Muscle layer of duodenum (tissue), 2 donors: Measurements from ENCODE around the gene PCED1A.

Experiments
- H3K27ac ChIP-seq: one replicate; pipeline ENCODE4 v1.7.0; 2013; ENCODE audit warnings: mild to moderate bottlenecking, low read length
- H3K27me3 ChIP-seq: one replicate; pipeline ENCODE4 v1.7.0; 2013; ENCODE audit warnings: low read depth, mild to moderate bottlenecking, control low read depth, low read length
- H3K36me3 ChIP-seq, 2 donors: one replicate each; pipeline ENCODE4 v1.7.0; 2013; ENCODE audit warnings: low read length in 2 of 2, control low read depth in 1 of 2, mild to moderate bottlenecking in 1 of 2; ENCODE audit not compliant: insufficient read depth in 2 of 2, control insufficient read depth in 1 of 2
- H3K4me1 ChIP-seq, 2 donors: one replicate each; pipeline ENCODE4 v1.7.0; 2013; ENCODE audit warnings: low read length in 2 of 2, mild to moderate bottlenecking in 2 of 2, control low read depth in 1 of 2, moderate library complexity in 1 of 2; ENCODE audit not compliant: insufficient read depth in 2 of 2, control insufficient read depth in 1 of 2
- H3K4me3 ChIP-seq, 2 donors: one replicate each; pipeline ENCODE4 v1.7.0; 2013; ENCODE audit warnings: low read length in 2 of 2, low read depth in 1 of 2, mild to moderate bottlenecking in 1 of 2
- H3K9me3 ChIP-seq, 2 donors: one replicate each; pipeline ENCODE4 v1.7.0; 2013; ENCODE audit warnings: low read length in 2 of 2, control low read depth in 1 of 2, mild to moderate bottlenecking in 1 of 2; ENCODE audit not compliant: control insufficient read depth in 1 of 2
- donor health status: healthy.

The PCED1A gene

GRCh38 chr20:2820896-2821869 lies 19.3 kb downstream of the PCED1A start:
- Histone ChIP-seq H3K4me1 (peaks cover 0 to 4% of the 10 kb centered on the region in 2 donors), H3K27me3 (peaks cover 14% of the 10 kb centered on the region), H3K36me3 (no peaks in the 10 kb centered on the region), H3K27ac (no peak overlapping the region), H3K9me3 (no peaks in the 10 kb centered on the region), H3K4me3 (no peak overlapping the region)

GRCh38 chr20:2820084-2820895 lies 20.2 kb downstream of the PCED1A start:
- Histone ChIP-seq H3K27me3 (peaks cover 14% of the 10 kb centered on the region), H3K4me1 (peaks cover 0 to 4% of the 10 kb centered on the region in 2 donors), H3K27ac (no peak overlapping the region), H3K4me3 (no peak overlapping the region), H3K36me3 (no peaks in the 10 kb centered on the region), H3K9me3 (no peaks in the 10 kb centered on the region)

GRCh38 chr20:2817891-2818595 lies 22.4 kb downstream of the PCED1A start:
- no peak overlapping the region for H3K27ac ChIP-seq

GRCh38 chr20:2817341-2817726 lies 23.1 kb downstream of the PCED1A start:
- Histone ChIP-seq H3K9me3 (no peaks in the 10 kb centered on the region), H3K36me3 (no peaks in the 10 kb centered on the region), H3K4me3 (no peak overlapping the region), H3K27me3 (peaks cover 14% of the 10 kb centered on the region), H3K27ac (no peak overlapping the region), H3K4me1 (peaks cover 0 to 4% of the 10 kb centered on the region in 2 donors)

More at GRCh38 chr20:2817891-2818595, 22.4 kb downstream of the PCED1A start:
- Histone ChIP-seq H3K4me3 (no peak overlapping the region), H3K9me3 (no peaks in the 10 kb centered on the region), H3K27me3 (peaks cover 14% of the 10 kb centered on the region), H3K4me1 (peaks cover 0 to 4% of the 10 kb centered on the region in 2 donors), H3K36me3 (no peaks in the 10 kb centered on the region)

GRCh38 chr20:2816583-2817340 lies 23.7 kb downstream of the PCED1A start:
- Histone ChIP-seq H3K27ac (no peak overlapping the region), H3K4me1 (peaks cover 0 to 4% of the 10 kb centered on the region in 2 donors), H3K27me3 (peaks cover 14% of the 10 kb centered on the region), H3K36me3 (no peaks in the 10 kb centered on the region), H3K4me3 (no peak overlapping the region), H3K9me3 (peaks cover 0 to 5% of the 10 kb centered on the region in 2 donors)

GRCh38 chr20:2816030-2816582 lies 24.3 kb downstream of the PCED1A start, which contains the start of gene TMEM239:
Gene TMEM239 (plus strand): TSS chr20:2816364. CDS start chr20:2816555, 191 bp downstream.
- no peaks in the 10 kb centered on the region for H3K36me3 ChIP-seq
- peaks cover 14% of the 10 kb centered on the region for H3K27me3 ChIP-seq
- H3K27ac ChIP-seq, result no peak within 1 kb of the TSS
- H3K4me3 ChIP-seq, result no peak within 1 kb of the TSS
- H3K4me1 ChIP-seq, result peaks cover 0 to 2% of the 10 kb centered on the region in 2 donors
- peaks cover 0 to 6% of the 10 kb centered on the region in 2 donors for H3K9me3 ChIP-seq

GRCh38 chr20:2815242-2815900 lies 25.1 kb downstream of the PCED1A start:
- no peak overlapping the region for H3K27ac ChIP-seq
- H3K9me3 ChIP-seq, result peaks cover 0 to 6% of the 10 kb centered on the region in 2 donors
- no peaks in the 10 kb centered on the region for H3K4me1 ChIP-seq
- no peak overlapping the region for H3K4me3 ChIP-seq
- H3K27me3 ChIP-seq, result peaks cover 10% of the 10 kb centered on the region
- no peaks in the 10 kb centered on the region for H3K36me3 ChIP-seq

- Histone ChIP-seq H3K4me3 (no peak within 1 kb of the TSS), H3K4me1 (no peaks in the 10 kb centered on the region), H3K27me3 (peaks cover 5% of the 10 kb centered on the region), H3K9me3 (peaks cover 0 to 6% of the 10 kb centered on the region in 2 donors), H3K27ac (no peak within 1 kb of the TSS), H3K36me3 (no peaks in the 10 kb centered on the region)
These were observed 25.8 kb downstream of the PCED1A start, which contains the start of gene C20orf141 for GRCh38 chr20:2814587-2815051. Gene C20orf141 (plus strand): TSS chr20:2814987. CDS start chr20:2815185, 198 bp downstream.

GRCh38 chr20:2814076-2814475 lies 26.4 kb downstream of the PCED1A start:
- peaks cover 3% of the 10 kb centered on the region for H3K27me3 ChIP-seq
- no peak overlapping the region for H3K27ac ChIP-seq

More at GRCh38 chr20:2814076-2814475, 26.4 kb downstream of the PCED1A start:
- peaks cover 0 to 6% of the 10 kb centered on the region in 2 donors for H3K9me3 ChIP-seq
- no peaks in the 10 kb centered on the region for H3K4me1 ChIP-seq
- H3K36me3 ChIP-seq, result no peaks in the 10 kb centered on the region
- no peak overlapping the region for H3K4me3 ChIP-seq
